Suppressor macrophage (primary cell): Measurements from ENCODE around the gene SNX21.

ENCODE experiments used
- DNase-seq, 4 experiments: peaks; one replicate each; pipeline ENCODE4 v3.0.0-alpha.2; 2020 to 2022

SNX21 gene

GRCh38 chr20:45882469-45883099 is 49.0 kb downstream of the SNX21 start:
- DNase-seq: no peak

GRCh38 chr20:45883100-45883469 is 49.5 kb downstream of the SNX21 start:
- DNase-seq: no peak

- DNase-seq: no peak
Observed at GRCh38 chr20:45886590-45887345, 53.2 kb downstream of the SNX21 start.

- DNase-seq: no peak
Observed at GRCh38 chr20:45887346-45887715, 53.7 kb downstream of the SNX21 start, which contains the start of gene SPATA25. SPATA25 (minus strand) TSS chr20:45887622; CDS start chr20:45887590, 32 bp downstream.

GRCh38 chr20:45888681-45889080 is 55.1 kb downstream of the SNX21 start:
- no peak for DNase-seq

GRCh38 chr20:45890077-45890984 is 56.7 kb downstream of the SNX21 start:
- peak; percentile 78 to 88 (median 82) for DNase-seq

- peak; percentile 81 to 92 (median 90) for DNase-seq
Observed at GRCh38 chr20:45890985-45891983, 57.7 kb downstream of the SNX21 start, which contains the start of the genes CTSA and NEURL2. CTSA (plus strand) TSS chr20:45891335; CDS start chr20:45891569, 234 bp downstream. NEURL2 (minus strand) TSS chr20:45891208; CDS start chr20:45890991, 217 bp downstream.

- DNase-seq: peak; percentile 26 to 63 (median 58)
Observed at GRCh38 chr20:45892049-45892825, 58.6 kb downstream of the SNX21 start.
